Superior temporal gyrus (tissue), 1 donor: ENCODE measurements around the gene CPLX4.
"Not testable (repeated sequence)": the region's sequence is repeated elsewhere in the genome, so short reads cannot be mapped to it uniquely, and the experiment has no call there.

Experiments used
- DNase-seq: peaks from one replicate; pipeline ENCODE4 v3.0.0-alpha.2; 2016; ENCODE audit errors: extremely low spot score

The CPLX4 gene

DNA sequence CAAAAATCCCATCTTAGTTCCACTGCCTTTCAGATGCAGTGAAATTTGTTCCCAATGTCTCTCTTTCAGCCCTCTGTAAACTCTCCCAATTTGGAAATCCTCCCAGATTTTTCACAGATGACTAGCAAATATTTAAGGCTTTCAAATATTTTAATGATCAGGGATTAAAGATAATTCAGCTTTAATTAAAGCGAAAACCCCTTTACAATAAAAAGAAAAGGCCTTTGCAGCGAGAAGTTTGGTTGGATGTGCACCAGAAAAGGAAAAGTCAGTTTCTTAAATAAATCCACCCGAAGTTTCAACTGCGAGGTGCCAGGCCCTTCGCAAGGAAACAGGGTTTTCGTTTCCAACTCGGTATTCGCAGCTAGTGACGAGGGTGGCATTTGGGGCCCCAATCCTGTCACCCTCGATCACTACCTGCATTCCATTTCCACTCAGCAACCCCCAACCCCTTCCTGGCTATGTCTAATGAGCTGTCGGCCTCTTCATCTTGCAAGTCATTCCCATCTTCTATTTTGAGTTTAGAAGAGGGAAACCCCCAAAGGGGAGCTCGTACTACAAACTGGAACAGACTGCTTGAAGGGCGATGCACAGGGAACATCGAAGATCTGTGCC is 46.7 kb downstream of the CPLX4 start:
- no peak for DNase-seq

DNA sequence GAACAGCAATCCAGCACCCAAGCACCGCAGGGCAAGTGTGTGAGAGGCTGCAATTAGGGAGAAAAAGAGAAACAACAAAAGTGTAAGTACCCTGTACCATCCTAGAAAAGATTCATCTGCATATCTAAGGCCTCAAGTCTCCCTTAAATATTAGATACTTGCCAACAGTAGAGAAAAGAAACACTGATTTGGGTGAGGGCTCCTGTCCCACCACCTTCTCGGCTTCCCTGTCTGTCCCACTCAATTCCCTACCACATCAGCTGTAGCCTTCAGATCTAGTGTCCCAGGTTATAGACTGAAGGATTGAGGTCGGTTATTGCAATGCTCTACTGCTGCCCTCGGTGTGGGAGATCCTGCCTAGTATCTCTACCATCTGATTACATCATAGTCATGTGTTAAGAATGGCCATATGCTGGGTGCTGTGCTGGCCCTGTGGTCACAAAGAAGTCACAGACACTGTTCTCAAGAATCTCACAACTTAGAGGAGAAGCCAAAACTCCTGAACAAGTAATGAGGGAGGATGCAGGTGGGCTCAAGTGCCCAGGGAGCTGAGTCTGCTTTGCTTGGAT is 47.7 kb downstream of the CPLX4 start:
- DNase-seq = no peak

DNA sequence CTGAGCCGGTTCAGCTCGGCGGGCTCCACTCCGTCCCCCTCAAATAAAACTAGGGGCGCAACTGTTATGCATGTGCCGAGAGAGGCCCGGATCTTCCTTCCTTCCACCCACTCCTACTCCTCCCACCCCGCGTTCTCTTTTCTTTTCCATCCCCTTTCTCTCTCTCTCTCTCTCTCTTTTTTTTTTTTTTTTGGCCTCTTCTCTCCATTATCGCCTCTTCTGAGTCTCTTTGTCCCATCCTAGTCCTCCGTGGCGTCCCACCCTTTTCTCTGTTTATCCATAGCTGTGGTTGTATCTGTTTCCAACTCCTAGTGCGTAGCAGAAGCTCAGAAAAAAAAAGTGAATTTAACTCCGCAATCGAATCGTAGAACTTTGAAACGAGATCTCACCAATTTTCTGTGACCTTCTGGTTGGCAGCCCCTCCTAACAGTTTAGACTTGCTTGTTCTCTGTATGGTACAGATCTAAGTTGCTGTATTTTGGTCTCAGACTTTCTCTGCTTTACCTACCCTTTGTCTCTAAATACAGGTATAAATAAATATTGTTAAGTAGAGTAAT is 48.8 kb downstream of the CPLX4 start:
- no peak for DNase-seq

DNA sequence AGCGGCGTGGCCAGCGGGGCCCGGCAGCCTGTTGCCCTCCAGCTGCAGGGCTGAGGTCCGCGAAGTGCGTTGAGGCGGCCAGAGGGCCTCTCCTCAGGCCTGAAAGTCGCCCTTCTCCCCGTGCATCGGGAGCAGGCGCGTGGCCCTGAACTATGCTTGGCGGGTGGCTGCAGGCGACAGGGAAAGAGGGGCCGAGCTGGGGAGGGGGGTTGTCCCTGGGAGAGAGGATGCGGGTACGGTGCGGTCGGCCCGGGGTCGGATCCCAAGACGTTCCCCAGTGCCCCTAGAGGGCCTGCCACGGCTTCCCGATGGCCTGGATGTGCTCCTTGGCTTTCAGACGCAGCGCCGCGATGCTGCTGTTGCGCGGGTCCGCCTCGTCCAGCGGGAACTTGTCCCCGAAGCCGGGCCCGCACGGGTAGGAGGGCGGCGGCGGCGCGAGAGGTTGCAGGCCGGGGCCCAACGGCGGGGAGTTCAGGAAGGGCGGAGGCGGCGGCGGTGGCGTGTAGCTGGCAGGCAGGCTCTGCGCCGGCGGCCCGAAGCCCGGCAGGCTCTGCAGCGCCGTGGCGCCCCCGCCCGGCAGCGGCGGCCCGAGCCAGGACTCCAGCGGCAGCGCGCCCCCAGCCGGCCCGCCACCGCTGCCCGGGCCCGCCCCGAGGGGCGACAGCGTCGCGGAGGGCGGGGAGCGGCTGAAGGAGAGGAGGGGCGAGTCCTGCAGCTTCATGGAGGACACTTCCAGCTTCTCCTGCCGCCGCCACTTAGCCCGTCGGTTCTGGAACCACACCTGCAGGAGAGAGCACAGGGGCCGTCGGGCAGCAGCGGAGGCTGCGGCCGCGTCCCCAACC is 49.5 kb downstream of the CPLX4 start:
- no peak for DNase-seq

DNA sequence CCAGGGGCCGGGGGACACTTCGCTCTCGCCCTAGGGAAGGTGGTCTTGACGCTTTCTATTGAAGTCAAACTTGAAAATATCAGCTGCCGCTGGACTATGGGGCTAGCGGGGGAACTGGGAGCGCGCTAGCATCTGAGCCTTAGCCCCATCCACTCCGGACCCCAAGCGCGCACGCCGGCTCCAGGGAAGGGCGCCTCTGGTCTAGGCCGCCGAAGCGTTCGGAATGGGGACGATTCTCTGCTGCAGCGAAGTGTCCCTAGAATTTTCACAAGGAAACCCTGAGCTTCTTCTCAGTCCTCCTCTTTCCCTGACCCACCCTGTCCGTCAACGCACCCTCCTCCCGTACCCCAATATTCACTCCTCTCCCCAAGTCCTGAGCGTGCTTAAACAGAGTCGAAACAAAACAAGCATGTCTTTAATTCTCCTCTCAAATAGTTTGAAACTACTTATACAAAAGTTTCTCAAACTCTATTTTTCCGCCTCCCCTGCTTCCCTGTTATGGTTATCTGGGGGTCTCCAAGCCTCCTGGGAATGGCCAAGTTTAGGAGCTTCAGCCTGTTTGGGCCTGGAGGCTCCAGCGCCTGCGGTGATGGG is 50.2 kb downstream of the CPLX4 start:
- DNase-seq = no peak

DNA sequence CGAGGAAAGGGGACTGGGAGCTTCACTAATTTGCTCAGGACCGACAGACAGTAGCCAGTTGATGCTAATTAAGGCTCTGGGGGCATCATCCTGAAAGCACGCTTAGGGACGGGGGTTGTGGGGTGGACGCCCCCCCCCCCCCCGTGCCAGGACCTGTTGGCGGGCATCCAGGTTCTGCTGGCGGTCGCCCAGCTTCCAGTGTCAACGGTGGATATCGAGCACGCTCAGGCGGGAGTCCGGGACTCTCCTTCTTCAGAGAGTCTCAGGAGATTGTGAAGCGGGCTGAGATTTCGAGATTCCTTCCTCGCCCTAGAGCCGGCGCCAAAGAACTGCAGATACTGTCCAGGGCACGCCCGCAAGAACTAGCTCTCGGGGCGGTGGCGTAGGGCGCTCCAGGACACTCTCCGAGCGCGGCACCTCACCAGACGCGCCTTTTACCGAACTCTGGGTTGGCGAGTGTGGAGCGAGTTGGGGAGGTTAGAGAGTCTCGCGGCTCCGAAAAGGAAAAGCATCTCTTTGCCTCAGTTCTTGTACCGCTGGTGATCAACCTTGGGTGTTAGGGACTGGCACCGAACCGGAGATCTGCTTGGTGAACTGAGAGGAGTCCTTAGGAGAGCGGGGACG is 50.8 kb downstream of the CPLX4 start:
- no peak for DNase-seq

DNA sequence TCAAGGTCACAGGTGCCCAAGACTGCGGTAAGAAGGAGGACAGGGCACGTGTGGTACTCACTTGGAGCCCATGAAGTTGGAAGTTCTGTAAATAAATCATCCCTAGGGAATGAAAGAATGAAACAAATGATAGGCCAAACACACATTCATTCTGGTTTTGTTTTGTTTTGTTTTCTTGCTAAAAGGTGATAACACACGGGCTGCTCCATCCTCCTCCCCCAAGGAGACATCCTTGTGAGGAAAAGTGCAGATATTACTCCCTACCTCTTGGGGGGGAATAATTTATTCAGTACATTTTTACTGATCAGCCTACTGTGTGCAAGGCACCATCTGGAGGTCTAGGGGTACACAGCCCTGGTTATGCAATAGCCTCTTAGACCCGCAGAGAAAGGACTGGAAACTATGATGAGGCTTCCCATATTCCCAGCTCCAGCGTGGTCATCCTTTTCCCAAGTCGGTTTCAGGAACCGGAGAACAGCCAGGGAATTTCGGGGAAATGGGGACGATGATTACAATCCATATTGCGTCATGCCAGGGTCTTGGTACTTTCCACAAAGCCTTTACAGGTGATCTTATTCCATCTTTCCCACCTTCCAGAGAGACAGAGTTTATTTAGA is 51.5 kb downstream of the CPLX4 start:
- DNase-seq = no peak

DNA sequence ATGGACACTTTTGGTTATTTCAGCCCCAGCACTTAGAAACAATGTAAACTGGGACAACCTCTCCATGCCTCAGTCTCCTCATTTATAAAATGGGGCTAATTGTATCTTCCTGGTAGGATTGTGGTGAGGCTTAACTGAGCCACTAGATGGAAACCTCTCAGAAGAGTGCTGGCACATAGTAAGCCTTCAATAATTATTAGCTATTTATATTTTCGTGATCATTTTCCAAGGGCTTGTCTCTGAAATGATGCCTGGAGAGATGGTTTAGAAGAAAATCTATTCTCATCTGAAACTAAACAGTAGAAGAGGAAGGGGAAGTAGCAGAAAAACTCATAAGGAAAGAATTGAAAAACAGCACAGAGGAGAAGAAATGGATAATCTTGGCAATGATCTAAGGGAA is 52.0 kb downstream of the CPLX4 start:
- DNase-seq = no peak

DNA sequence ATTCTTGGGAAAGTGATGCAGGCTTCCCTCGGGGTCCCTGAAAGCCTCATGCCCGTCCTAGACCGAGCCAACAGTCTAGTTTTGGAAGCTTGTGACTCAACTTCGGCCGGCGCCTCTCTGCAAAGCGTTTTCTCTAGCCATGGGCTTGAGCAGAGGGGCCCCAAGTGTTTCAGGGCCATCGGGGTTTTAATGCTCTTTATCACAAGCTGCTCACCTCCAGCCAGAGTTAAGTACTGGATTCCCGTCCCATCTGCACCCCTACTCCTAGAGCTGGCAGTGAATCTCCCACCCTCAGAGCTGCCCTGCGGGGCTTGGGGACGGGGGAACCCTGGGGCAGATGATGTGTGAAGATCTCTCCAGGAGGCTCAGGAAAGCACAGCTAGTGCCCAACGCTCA is 52.5 kb downstream of the CPLX4 start:
- DNase-seq = no peak

DNA sequence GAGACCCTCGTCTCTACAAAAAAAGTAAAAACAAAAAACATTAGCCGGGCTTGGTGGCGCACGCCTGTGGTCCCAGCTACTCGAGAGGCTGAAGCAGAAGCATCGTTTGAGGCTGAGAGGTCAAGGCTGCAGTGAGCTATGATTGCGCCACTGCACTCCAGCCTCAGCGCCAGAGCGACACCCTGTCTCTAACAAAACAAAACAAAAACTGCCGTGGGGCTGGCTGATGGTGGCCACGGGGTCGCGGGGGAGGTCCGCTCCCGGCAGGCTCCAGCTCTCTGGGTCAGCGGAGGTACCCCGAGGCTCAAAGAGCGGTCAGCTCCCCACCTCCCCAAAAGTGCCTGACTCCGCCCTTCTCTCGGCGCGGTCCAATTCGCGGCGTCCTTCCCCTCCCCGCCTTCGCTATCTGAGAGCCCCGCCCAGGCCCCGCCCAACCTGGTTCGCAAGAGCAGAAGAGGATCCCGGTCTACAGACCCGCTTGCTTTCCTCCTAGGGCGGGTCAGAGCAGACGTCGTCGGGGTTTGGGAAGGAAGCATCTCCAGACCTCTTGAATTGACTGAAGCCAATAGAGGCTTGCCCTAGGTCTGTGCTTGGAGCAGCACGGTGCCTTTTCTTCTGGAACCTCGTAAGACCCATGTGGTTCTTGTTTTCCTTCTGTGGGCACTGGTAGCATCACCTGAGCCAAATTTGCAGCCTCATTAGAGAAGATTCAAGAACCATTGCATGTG is 53.0 kb downstream of the CPLX4 start:
- DNase-seq = no peak

DNA sequence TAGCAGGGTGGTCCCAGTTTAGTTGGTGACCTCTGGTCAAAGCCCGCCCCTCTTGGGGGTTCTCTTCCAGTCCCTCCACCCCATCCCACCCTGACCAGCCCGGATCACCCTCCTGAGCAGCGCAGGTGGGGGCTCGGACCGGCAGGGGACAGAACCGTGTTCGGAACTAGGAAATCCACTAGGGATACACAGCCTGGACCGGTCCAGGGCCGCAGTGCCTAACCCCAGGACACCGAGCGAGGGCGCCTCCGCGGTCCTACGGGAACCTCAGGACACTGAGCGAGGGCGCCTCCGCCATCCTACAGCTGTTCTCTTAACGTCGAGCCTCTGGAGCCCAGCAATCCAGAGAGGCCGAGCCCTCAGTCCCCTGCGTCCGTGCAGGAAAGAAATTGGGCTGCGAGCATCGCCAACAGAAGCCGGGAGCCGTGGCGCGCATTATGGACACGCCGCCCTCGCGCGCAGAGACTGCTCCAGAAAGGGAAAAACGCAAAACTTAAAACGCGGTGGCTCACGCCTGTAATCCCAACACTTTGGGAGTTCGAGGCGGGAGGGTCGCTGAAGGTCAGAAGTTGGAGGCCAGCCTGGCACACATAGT is 53.7 kb downstream of the CPLX4 start:
- no peak for DNase-seq

DNA sequence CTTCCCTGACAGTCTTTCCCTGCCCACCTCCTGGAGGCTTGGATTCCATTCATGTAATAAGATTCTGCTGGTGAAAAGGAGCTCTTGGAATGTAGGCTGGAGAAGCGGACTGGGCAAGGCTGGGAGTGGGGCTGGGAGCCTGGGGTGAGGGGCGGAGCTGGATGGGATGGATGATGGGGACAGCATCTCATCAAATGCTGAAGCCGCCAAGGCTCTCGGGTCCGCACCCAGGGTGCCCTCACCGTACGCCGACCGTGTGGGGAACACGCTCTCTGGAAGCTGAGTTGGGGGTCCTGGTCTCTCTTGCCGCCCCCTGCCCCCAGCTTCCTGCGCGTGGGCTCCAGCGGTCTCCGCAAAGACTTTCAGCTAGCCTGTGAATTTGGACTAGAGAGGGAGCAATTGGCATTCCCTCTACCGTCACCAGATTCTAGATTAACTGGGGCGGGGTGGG is 54.3 kb downstream of the CPLX4 start:
- DNase-seq = no peak

DNA sequence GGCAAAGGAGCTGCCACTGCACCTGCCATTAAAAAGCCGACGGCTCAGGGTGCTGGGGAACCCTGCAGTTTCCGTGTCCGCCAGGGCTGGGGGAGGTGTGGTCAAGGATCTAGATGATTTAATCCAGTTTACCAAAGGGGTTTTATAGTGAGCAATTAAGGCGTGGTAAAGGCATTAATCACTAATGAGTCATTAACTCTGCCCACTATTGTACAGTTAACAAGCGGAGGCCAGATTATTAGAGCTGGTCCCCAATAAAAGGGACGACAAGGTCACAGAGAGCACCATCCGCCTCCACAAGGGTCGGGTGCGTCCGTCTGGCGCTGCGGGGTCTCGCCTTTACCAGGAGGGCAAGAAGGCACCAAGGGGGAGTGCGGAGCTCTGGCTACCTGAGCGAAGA is 54.8 kb downstream of the CPLX4 start:
- no peak for DNase-seq

DNA sequence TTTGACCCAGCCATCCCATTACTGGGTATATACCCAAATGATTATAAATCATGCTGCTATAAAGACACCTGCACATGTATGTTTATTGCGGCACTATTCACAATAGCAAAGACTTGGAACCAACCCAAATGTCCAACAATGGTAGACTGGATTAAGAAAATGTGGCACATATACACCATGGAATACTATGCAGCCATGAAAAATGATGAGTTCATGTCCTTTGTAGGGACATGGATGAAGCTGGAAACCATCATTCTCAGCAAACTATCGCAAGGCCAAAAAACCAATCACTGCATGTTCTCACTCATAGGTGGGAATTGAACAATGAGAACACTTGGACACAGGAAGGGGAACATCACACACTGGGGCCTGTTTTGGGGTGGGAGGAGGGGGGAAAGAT is 56.2 kb downstream of the CPLX4 start:
- DNase-seq = not testable (repeated sequence)

DNA sequence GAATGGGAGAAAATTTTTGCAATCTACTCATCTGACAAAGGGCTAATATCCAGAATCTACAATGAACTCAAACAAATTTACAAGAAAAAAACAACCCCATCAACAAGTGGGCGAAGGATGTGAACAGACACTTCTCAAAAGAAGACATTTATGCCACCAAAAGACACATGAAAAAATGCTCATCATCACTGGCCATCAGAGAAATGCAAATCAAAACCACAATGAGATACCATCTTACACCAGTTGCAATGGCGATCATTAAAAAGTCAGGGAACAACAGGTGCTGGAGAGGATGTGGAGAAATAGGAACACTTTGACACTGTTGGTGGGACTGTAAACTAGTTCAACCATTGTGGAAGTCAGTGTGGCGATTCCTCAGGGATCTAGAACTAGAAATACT is 56.6 kb downstream of the CPLX4 start:
- DNase-seq = not testable (repeated sequence)

DNA sequence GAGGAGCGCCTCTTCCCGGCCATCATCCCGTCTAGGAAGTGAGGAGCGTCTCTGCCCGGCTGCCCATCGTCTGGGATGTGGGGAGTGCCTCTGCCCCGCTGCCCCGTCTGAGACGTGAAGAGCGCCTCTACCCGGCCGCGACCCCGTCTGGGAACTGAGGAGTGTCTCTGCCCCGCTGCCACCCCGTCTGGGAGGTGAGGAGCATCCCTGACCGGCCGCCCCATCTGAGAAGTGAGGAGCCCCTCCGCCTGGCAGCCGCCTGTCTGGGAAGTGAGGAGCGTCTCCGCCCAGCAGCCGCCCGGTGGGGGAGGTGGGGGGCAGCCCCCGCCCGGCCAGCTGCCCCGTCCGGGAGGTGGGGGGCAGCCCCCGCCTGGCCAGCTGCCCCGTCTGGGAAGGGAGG is 63.0 kb downstream of the CPLX4 start:
- not testable (repeated sequence) for DNase-seq

DNA sequence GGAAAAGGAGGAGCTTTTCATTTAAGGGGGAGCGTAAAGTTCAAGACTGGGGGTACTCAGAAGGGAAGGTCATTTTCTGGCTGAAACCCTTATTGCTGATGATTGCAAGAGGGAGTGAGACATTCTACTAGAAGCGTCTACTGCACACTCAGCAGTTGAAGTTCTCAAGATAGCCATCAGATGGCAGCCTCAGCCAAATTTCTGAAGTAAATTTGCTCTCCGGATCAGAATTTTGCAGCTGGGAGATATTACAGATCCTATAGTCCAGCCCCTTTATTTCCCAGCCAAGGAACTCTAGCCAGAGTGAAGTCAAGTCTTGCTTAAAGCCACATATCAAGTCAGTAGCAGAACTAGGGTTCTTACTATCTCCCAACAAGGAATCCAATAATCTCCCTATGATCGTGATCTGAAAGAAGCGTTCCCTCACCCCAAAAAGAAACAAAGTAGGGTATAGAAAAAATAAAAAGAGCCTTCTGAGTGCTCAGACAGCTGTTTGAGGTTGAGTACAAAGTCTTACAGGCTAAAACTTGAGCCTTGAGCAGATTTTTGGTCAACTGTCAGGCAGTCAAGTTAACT is 69.2 kb downstream of the CPLX4 start:
- peak; percentile 89 for DNase-seq

DNA sequence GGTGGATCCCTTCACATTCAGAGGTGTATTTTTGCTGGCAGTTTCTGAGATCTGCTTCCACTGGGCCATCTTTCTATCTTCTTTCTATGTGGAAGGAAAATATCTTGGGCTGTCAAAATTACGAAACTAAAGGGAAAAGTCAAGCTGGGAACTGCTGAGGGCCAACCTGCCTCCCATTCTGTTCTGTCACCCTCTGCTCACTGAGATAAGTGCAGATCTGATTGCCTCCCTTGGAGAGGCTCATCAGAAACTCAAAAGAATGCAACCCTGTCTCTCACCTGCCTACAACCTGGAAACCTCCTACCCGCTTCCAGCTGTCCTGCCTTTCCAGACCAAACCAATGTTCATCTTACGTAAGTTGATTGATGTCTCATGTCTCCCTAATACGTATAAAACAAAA is 71.7 kb downstream of the CPLX4 start:
- DNase-seq = no peak
